A673 (cell line): ENCODE data around the gene ARL4D.

Experiments
- EZH2 ChIP-seq: fragments of 200-600 bp; sonication (generic); IDR thresholded peaks from 2 replicates; pipeline ENCODE4 v1.6.1; 2017; ENCODE audit warnings: borderline replicate concordance, low read depth, mild to moderate bottlenecking, mixed read lengths, antibody characterized with exemption, low read length; ENCODE audit not compliant: poor library complexity, severe bottlenecking
- TF ChIP-seq, protein P1 (sequence below): fragments of 300-800, 200-600 bp; sonication (generic); conservative IDR thresholded peaks from 2 replicates; pipeline ENCODE4 v1.5.1; 2017; ENCODE audit warnings: low read depth, mild to moderate bottlenecking, antibody characterized with exemption, low read length, moderate library complexity, mixed read lengths

GRCh38 chr17:43431714-43432523, 33.1 kb downstream of the ARL4D start:
- TF ChIP-seq, protein P1, sequence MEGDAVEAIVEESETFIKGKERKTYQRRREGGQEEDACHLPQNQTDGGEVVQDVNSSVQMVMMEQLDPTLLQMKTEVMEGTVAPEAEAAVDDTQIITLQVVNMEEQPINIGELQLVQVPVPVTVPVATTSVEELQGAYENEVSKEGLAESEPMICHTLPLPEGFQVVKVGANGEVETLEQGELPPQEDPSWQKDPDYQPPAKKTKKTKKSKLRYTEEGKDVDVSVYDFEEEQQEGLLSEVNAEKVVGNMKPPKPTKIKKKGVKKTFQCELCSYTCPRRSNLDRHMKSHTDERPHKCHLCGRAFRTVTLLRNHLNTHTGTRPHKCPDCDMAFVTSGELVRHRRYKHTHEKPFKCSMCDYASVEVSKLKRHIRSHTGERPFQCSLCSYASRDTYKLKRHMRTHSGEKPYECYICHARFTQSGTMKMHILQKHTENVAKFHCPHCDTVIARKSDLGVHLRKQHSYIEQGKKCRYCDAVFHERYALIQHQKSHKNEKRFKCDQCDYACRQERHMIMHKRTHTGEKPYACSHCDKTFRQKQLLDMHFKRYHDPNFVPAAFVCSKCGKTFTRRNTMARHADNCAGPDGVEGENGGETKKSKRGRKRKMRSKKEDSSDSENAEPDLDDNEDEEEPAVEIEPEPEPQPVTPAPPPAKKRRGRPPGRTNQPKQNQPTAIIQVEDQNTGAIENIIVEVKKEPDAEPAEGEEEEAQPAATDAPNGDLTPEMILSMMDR, result no peak
- no peak for TF ChIP-seq EZH2
